ENCODE data around the gene SP140L. TPM values are rescaled to one million over a fixed set of nuclear protein-coding genes. Genes with fewer than 3 reads are reported as not detected.

The SP140L gene
- total RNA-seq, 1 donor from 2014 or later = 32.2 TPM

GRCh38 chr2:230430957-230431910 is 104.2 kb downstream of the SP140L start:
- peaks cover 24% of the 10 kb centered on the region for H3K4me1 Mint-ChIP-seq (ENCODE audit: low read depth, unreplicated experiment)
- TF ChIP-seq EZH2 (IDR thresholded peaks at IDR 0.05; ENCODE audit: insufficient read depth, low read length) (no peak), CTCF (IDR thresholded peaks at IDR 0.05; ENCODE audit: insufficient read depth, low read depth, low read length) (no peak)
- no peaks in the 10 kb centered on the region for H3K4me1 ChIP-seq (ENCODE audit: insufficient read depth, low read length)
- no peak overlapping the region for H3K27ac ChIP-seq (ENCODE audit: low read depth, low read length)
- H3K36me3 ChIP-seq (ENCODE audit: insufficient read depth, low read length) = peaks cover 4% of the 10 kb centered on the region
- no peaks in the 10 kb centered on the region for H3K27me3 Mint-ChIP-seq (ENCODE audit: low read depth, unreplicated experiment)
- H3K36me3 Mint-ChIP-seq (ENCODE audit: low read depth, unreplicated experiment) = peaks cover 22% of the 10 kb centered on the region
- peaks cover 93% of the 10 kb centered on the region for H3K79me2 ChIP-seq (ENCODE audit: insufficient read depth, low read length)
- H3K9ac ChIP-seq (ENCODE audit: low read length) = no peak overlapping the region
- no peak overlapping the region for H2AFZ ChIP-seq (ENCODE audit: low read depth, low read length)
- H4K20me1 ChIP-seq (ENCODE audit: insufficient read depth, low read length) = peaks cover 36% of the 10 kb centered on the region
- H3K27me3 ChIP-seq (ENCODE audit: insufficient read depth, low read length) = no peaks in the 10 kb centered on the region
- H3K4me2 ChIP-seq (ENCODE audit: low read length) = no peak overlapping the region
- no peak overlapping the region for H3K27ac Mint-ChIP-seq (ENCODE audit: unreplicated experiment)
- no peak for DNase-seq (ENCODE audit: low read depth)
- no peak for FAIRE-seq
- H3K4me3 Mint-ChIP-seq (ENCODE audit: unreplicated experiment) = no peak overlapping the region
- no peaks in the 10 kb centered on the region for H3K9me3 ChIP-seq (ENCODE audit: insufficient read depth, low read depth, low read length)
- no peak overlapping the region for H3K4me3 ChIP-seq (ENCODE audit: insufficient read depth, low read depth, low read length)
- H3K9me3 Mint-ChIP-seq (ENCODE audit: unreplicated experiment) = peaks cover 8% of the 10 kb centered on the region

GRCh38 chr2:230434677-230435324 is 107.8 kb downstream of the SP140L start:
- FAIRE-seq (no peak), DNase-seq (ENCODE audit: low read depth) (no peak)
- Histone ChIP-seq H3K9me3 (ENCODE audit: insufficient read depth, low read depth, low read length) (no peaks in the 10 kb centered on the region), H3K27me3 (ENCODE audit: insufficient read depth, low read length) (no peaks in the 10 kb centered on the region), H3K9ac (ENCODE audit: low read length) (no peak overlapping the region), H3K27ac (ENCODE audit: low read depth, low read length) (no peak overlapping the region), H3K4me2 (ENCODE audit: low read length) (no peak overlapping the region), H3K36me3 (ENCODE audit: insufficient read depth, low read length) (peaks cover 3% of the 10 kb centered on the region), H3K4me3 (ENCODE audit: insufficient read depth, low read depth, low read length) (no peak overlapping the region), H4K20me1 (ENCODE audit: insufficient read depth, low read length) (peaks cover 34% of the 10 kb centered on the region), H3K4me1 (ENCODE audit: insufficient read depth, low read length) (peaks cover 6% of the 10 kb centered on the region), H2AFZ (ENCODE audit: low read depth, low read length) (no peak overlapping the region), H3K79me2 (ENCODE audit: insufficient read depth, low read length) (peaks cover 82% of the 10 kb centered on the region)
- no peak overlapping the region for H3K27ac Mint-ChIP-seq (ENCODE audit: unreplicated experiment)
- no peaks in the 10 kb centered on the region for H3K27me3 Mint-ChIP-seq (ENCODE audit: low read depth, unreplicated experiment)
- H3K36me3 Mint-ChIP-seq (ENCODE audit: low read depth, unreplicated experiment) = peaks cover 18% of the 10 kb centered on the region
- TF ChIP-seq CTCF (IDR thresholded peaks at IDR 0.05; ENCODE audit: insufficient read depth, low read depth, low read length) = no peak
- TF ChIP-seq EZH2 (IDR thresholded peaks at IDR 0.05; ENCODE audit: insufficient read depth, low read length) = no peak
- H3K4me3 Mint-ChIP-seq (ENCODE audit: unreplicated experiment) = no peak overlapping the region
- H3K9me3 Mint-ChIP-seq (ENCODE audit: unreplicated experiment) = peaks cover 2% of the 10 kb centered on the region
- peaks cover 23% of the 10 kb centered on the region for H3K4me1 Mint-ChIP-seq (ENCODE audit: low read depth, unreplicated experiment)
